ENCODE measurements around the gene GLOD5. TPM values are rescaled to one million over a fixed set of nuclear protein-coding genes. Genes with fewer than 3 reads are reported as not detected.

Gene GLOD5
- total and polyA plus RNA-seq, 9 of the 15 experiments (the other 6 are each of a cell fraction or from before 2014, with no cell fraction given) = 0.27 to 4.4 (median 2.2) TPM

DNA sequence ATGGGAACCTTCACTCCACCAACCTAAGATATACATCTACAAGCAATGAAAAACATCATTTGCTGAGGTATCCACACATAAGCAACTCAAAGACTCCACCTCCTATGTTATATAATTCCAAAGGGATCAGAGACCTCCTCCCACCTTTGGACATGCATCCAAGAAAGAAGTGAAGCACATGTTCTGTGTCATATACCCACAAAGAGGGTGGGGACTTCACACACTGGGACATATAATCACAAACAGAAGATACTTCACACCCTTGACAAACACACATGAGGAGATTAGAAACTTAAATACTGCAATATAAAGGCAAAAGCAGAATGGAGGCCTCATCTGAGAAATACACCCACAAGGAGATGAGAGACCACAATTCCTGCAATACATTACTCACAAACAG is 39.6 kb upstream of the GLOD5 start:
- in situ Hi-C loops (cut with MboI) = no loop called here
- H3K4me1 ChIP-seq (replicated peaks in 1 of 2; ENCODE audit: control insufficient read depth in 2 of 2, insufficient read depth in 2 of 2, low read length in 2 of 2) = peaks cover 0 to 9% of the 10 kb centered on the region in 2 experiments; a peak in 2 of 5 replicates
- POLR2A ChIA-PET = no interaction called here

DNA sequence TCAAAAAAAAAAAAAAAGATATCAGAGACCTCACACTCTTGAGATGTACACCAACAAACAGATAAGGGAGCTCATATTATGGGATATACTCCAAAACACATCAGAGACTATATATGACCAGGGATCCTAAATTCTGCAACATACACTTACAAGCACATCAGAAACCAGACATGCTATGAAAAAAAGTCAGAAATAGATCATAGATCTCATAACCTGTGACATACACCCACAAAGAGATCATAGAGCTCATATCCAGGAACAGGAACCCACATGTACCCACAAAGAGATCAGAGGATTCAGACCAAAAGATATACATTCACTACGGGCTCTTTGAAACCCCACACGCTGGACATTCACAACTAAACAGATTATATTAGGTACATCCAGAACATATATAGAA is 35.0 kb upstream of the GLOD5 start:
- no peak overlapping the region for H2AFZ ChIP-seq (ENCODE audit: low read depth, low read length)
- POLR2A ChIA-PET = interaction anchor here (0.6 kb wide), 2 partner anchors 17 to 28 kb away, joined by 3 read pairs; no protein-coding TSS in a partner anchor

More for the DNA sequence above, 39.6 kb upstream of the GLOD5 start:
- no peak overlapping the region for H3K9ac ChIP-seq (ENCODE audit: insufficient read depth in 1 of 2, low read depth in 2 of 2, low read length in 2 of 2)
- no peaks in the 10 kb centered on the region for H3K9me1 ChIP-seq (ENCODE audit: control insufficient read depth, insufficient read depth, low read length)
- H4K20me1 ChIP-seq (replicated peaks; ENCODE audit: control insufficient read depth, insufficient read depth, low read length) = no peaks in the 10 kb centered on the region
- H3K27me3 ChIP-seq (ENCODE audit: control insufficient read depth in 2 of 2, insufficient read depth in 2 of 2, low read length in 2 of 2) = no peaks in the 10 kb centered on the region
- BruUV-seq (replicated peaks) = no TSS peak
- H3K79me2 ChIP-seq (ENCODE audit: control insufficient read depth, insufficient read depth, low read length) = 0 out of 3 replicates have a peak, but pooled peaks cover 3% of the 10 kb centered on the region
- no peaks in the 10 kb centered on the region for H3K9me3 ChIP-seq (replicated peaks; ENCODE audit: control insufficient read depth, insufficient read depth, low read depth, low read length)
- no peak overlapping the region for H2AFZ ChIP-seq (ENCODE audit: low read depth, low read length)
- CTCF ChIA-PET (ENCODE audit: low intra/inter-chr PET ratio) = no interaction called here
- no peak overlapping the region for H3K4me3 ChIP-seq
- ATAC-seq (no peak), FAIRE-seq (no peak), DNase-seq (ENCODE audit: extremely low read depth in 1 of 4, low spot score in 3 of 4) (no peak)
- no peak for TF ChIP-seq PYGO2 (tag; IDR thresholded peaks at IDR 0.05)
- no peak for TF ChIP-seq RBM17 (IDR thresholded peaks at IDR 0.05; ENCODE audit: borderline replicate concordance, low read depth, low read length)
- intact Hi-C loops (cut with micrococcal nuclease) = no loop called here
- H3K4me2 ChIP-seq (ENCODE audit: insufficient read depth, low read length) = no peak overlapping the region
- H3K36me3 ChIP-seq (ENCODE audit: control insufficient read depth, insufficient read depth, low read length) = no peaks in the 10 kb centered on the region
- no peak overlapping the region for H3K27ac ChIP-seq (ENCODE audit: extremely low read depth, low read depth, low read length)

More for the DNA sequence above, 35.0 kb upstream of the GLOD5 start:
- WGBS (ENCODE audit: insufficient coverage, low coverage, missing lambda C conversion rate) = 81% methylated on average over 2 of the region's 2 CpGs
- Histone ChIP-seq H3K9me3 (replicated peaks; ENCODE audit: control insufficient read depth, insufficient read depth, low read depth, low read length) (no peaks in the 10 kb centered on the region), H3K9me1 (ENCODE audit: control insufficient read depth, insufficient read depth, low read length) (no peaks in the 10 kb centered on the region), H3K4me3 (no peak overlapping the region), H3K27me3 (ENCODE audit: control insufficient read depth in 2 of 2, insufficient read depth in 2 of 2, low read length in 2 of 2) (no peaks in the 10 kb centered on the region), H3K79me2 (ENCODE audit: control insufficient read depth, insufficient read depth, low read length) (peaks cover 7% of the 10 kb centered on the region; the same call in 2 of the 3 replicates), H3K9ac (ENCODE audit: insufficient read depth in 1 of 2, low read depth in 2 of 2, low read length in 2 of 2) (no peak overlapping the region), H3K36me3 (ENCODE audit: control insufficient read depth, insufficient read depth, low read length) (no peaks in the 10 kb centered on the region), H3K4me2 (ENCODE audit: insufficient read depth, low read length) (no peak overlapping the region), H3K4me1 (replicated peaks in 1 of 2; ENCODE audit: control insufficient read depth in 2 of 2, insufficient read depth in 2 of 2, low read length in 2 of 2) (no peaks in the 10 kb centered on the region; a peak in 2 of 5 replicates), H4K20me1 (replicated peaks; ENCODE audit: control insufficient read depth, insufficient read depth, low read length) (no peaks in the 10 kb centered on the region), H3K27ac (ENCODE audit: extremely low read depth, low read depth, low read length) (no peak overlapping the region)
- BruUV-seq (replicated peaks) = no TSS peak
- TF ChIP-seq, protein P1, sequence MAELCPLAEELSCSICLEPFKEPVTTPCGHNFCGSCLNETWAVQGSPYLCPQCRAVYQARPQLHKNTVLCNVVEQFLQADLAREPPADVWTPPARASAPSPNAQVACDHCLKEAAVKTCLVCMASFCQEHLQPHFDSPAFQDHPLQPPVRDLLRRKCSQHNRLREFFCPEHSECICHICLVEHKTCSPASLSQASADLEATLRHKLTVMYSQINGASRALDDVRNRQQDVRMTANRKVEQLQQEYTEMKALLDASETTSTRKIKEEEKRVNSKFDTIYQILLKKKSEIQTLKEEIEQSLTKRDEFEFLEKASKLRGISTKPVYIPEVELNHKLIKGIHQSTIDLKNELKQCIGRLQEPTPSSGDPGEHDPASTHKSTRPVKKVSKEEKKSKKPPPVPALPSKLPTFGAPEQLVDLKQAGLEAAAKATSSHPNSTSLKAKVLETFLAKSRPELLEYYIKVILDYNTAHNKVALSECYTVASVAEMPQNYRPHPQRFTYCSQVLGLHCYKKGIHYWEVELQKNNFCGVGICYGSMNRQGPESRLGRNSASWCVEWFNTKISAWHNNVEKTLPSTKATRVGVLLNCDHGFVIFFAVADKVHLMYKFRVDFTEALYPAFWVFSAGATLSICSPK (IDR thresholded peaks at IDR 0.05; ENCODE audit: borderline replicate concordance) = no peak
- TF ChIP-seq MCM5 (IDR thresholded peaks at IDR 0.05; ENCODE audit: low read depth) (no peak), CBX2 (IDR thresholded peaks at IDR 0.05; ENCODE audit: insufficient read depth, low read length, poor library complexity, severe bottlenecking) (no peak), KAT7 (CRISPR knock-in tag; IDR thresholded peaks at IDR 0.05; ENCODE audit: borderline replicate concordance) (no peak), EP300 (IDR thresholded peaks at IDR 0.05; ENCODE audit: low read length) (no peak), YBX1 (IDR thresholded peaks at IDR 0.05) (no peak), TCF7 (IDR thresholded peaks at IDR 0.05; ENCODE audit: borderline replicate concordance) (no peak)
- TF ChIP-seq, protein P2, sequence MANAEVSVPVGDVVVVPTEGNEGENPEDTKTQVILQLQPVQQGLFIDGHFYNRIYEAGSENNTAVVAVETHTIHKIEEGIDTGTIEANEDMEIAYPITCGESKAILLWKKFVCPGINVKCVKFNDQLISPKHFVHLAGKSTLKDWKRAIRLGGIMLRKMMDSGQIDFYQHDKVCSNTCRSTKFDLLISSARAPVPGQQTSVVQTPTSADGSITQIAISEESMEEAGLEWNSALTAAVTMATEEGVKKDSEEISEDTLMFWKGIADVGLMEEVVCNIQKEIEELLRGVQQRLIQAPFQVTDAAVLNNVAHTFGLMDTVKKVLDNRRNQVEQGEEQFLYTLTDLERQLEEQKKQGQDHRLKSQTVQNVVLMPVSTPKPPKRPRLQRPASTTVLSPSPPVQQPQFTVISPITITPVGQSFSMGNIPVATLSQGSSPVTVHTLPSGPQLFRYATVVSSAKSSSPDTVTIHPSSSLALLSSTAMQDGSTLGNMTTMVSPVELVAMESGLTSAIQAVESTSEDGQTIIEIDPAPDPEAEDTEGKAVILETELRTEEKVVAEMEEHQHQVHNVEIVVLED (CRISPR knock-in tag; IDR thresholded peaks at IDR 0.05) = no peak
- no peak for FAIRE-seq
- in situ Hi-C loops (cut with MboI) (no loop called here), intact Hi-C loops (cut with micrococcal nuclease) (no loop called here)
- no peak for ATAC-seq
- DNase-seq (ENCODE audit: extremely low read depth in 1 of 4, low spot score in 3 of 4) = no peak
- CTCF ChIA-PET (ENCODE audit: low intra/inter-chr PET ratio) = no interaction called here
